Natural killer cell treated with Interleukin-12 subunit alpha and Interleukin-12 subunit beta and Interleukin-15 and Interleukin-18, amount 100 ng/mL, for 72 hours (primary cell): ENCODE measurements around the gene LRRC23. TPM values are rescaled to one million over a fixed set of nuclear protein-coding genes. Genes with fewer than 3 reads are reported as not detected.
"Not testable (repeated sequence)": the region's sequence is repeated elsewhere in the genome, so short reads cannot be mapped to it uniquely, and the experiment has no call there.

ENCODE experiments used
- ATAC-seq, 2 donors: fragments of 150-1000 bp; cut with Tn5 transposase in 1 of 2; sonication (Bioruptor Pico), chemical (Tn5 transposase) in 1 of 2; 2 replicates each; pipeline ENCODE4 v1.10.0; 2021
- DNase-seq: peaks from one replicate; pipeline ENCODE4 v3.0.0; 2022; ENCODE audit warnings: low spot score
- H3K27ac Mint-ChIP-seq, 2 donors: 1 replicate in 1 of 2; 2 replicates in 1 of 2; pipeline ENCODE4 v1.8.0; 2022; ENCODE audit warnings: mixed read lengths in 2 of 2, mild to moderate bottlenecking in 1 of 2, moderate library complexity in 1 of 2
- H3K27me3 Mint-ChIP-seq, 2 donors: 1 replicate in 1 of 2; 2 replicates in 1 of 2; pipeline ENCODE4 v1.8.0; 2022; ENCODE audit warnings: mixed read lengths in 2 of 2
- H3K36me3 Mint-ChIP-seq: one replicate; pipeline ENCODE4 v1.8.0; 2022; ENCODE audit warnings: mixed read lengths
- H3K4me1 Mint-ChIP-seq, 2 donors: 1 replicate in 1 of 2; 2 replicates in 1 of 2; pipeline ENCODE4 v1.8.0; 2022; ENCODE audit warnings: low read depth in 2 of 2, mixed read lengths in 2 of 2, mild to moderate bottlenecking in 1 of 2
- H3K4me3 Mint-ChIP-seq: one replicate; pipeline ENCODE4 v1.8.0; 2022; ENCODE audit warnings: mixed read lengths
- H3K9me3 Mint-ChIP-seq: 2 replicates; pipeline ENCODE4 v1.8.0; 2022; ENCODE audit warnings: mixed read lengths
- total RNA-seq, 2 donors: library from RNA; stranded (reverse); gene quantifications; one replicate each; pipeline ENCODE4 v1.2.3, GENCODE V29; 2022

LRRC23 gene
- total RNA-seq, 2 donors from 2014 or later: 3.2 to 7.1 TPM

DNA sequence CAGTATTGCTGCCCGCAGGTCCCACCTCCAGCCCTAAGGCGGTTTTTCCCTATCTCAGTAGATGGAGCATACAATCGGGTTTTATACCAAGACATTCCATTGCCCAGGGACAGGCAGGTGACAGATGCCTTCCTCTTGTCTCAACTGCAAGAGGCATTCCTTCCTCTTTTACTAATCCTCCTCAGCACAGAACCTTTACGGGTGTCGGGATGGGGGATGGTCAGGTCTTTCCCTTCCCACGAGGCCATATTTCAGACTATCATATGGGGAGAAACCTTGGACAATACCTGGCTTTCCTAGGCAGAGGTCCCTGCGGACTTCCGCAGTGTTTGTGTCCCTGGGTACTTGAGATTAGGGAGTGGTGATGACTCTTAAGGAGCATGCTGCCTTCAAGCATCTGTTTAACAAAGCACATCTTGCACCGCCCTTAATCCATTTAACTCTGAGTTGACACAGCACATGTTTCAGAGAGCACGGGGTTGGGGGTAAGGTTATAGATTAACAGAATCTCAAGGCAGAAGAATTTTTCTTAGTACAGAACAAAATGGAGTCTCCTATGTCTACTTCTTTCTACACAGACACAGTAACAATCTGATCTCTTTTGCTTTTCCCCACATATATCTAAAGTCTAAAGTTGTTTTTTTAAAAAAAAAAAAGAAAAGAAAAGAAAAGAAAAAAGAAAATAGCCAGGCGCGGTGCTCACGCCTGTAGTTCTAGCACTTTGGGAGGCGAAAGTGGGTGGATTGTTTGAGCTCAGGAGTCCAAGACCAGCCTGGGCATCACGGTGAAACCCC, 18.2 kb upstream of the LRRC23 start:
- H3K4me3 Mint-ChIP-seq, H3K27ac Mint-ChIP-seq, DNase-seq, H3K9me3 Mint-ChIP-seq, H3K36me3 Mint-ChIP-seq, ATAC-seq, H3K27me3 Mint-ChIP-seq, H3K4me1 Mint-ChIP-seq: not testable (repeated sequence)

DNA sequence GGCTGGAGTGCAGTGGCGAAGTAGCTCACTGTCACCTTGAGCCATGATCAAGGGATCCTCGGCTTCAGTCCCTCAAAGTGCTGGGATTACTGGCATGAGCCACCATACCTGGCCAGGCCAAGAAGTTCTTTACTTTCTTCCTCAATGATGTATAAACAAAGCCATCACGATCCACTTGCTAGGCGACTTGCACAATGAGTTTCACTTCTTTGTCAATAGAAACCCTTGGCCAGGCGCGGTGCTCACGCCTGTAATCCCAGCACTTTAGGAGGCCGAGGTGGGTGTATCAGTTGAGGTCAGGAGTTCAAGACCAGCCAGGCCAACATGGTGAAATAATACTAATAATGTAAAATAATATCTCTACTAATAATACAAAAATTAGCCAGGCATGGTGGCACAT, 17.2 kb upstream of the LRRC23 start:
- no peak for ATAC-seq
- Mint-ChIP-seq H3K4me1 (peaks cover 11 to 12% of the 10 kb centered on the region in 2 donors), H3K27ac (no peak overlapping the region)

DNA sequence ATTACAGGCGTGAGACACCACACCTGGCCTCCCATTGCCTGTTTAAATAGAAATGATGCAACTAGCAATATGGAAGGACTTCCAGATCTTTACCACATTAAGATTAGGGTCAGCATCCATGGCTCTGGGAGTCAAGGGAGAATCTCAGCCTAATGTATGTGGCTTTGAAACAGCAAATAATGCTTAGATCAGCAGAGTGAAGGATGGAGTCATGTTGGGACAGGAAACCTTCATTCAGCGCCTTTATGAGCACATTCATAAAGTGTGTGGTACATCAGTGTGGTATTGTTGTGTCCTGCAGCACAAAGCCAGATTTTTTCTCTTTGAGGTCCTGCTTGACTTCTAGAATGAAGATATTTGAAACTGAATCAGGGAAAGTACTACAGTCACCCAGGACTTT, 16.3 kb upstream of the LRRC23 start:
- Mint-ChIP-seq H3K36me3 (peaks cover 8% of the 10 kb centered on the region), H3K9me3 (no peaks in the 10 kb centered on the region), H3K27me3 (no peaks in the 10 kb centered on the region), H3K27ac (no peak overlapping the region), H3K4me1 (peaks cover 11 to 12% of the 10 kb centered on the region in 2 donors), H3K4me3 (no peak overlapping the region)
- ATAC-seq (no peak), DNase-seq (peak; percentile 47)

More for the DNA sequence above, 17.2 kb upstream of the LRRC23 start:
- Mint-ChIP-seq H3K4me3 (no peak overlapping the region), H3K27me3 (no peaks in the 10 kb centered on the region), H3K9me3 (no peaks in the 10 kb centered on the region), H3K36me3 (peaks cover 8% of the 10 kb centered on the region)
- DNase-seq: peak; percentile 23

DNA sequence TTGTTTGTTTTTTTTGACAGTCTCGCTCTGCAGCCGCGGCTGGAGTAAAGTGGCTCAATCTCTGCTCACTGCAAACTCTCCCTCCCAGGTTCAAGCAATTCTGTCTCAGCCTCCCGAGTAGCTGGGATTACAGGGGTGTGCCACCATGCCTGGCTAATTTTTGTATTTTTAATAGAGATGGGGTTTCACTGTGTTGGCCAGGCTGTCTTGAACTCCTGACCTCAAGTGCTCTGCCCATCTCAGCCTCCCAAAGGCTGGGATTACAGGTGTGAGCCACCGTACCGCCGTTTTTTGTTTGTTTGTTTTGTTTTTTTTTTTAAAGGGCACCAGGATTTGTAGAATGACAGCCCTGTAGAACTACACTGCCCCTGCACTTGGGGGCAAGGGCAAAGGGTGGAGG, 15.8 kb upstream of the LRRC23 start:
- DNase-seq: peak; percentile 49
- ATAC-seq, H3K27me3 Mint-ChIP-seq, H3K9me3 Mint-ChIP-seq, H3K27ac Mint-ChIP-seq, H3K4me3 Mint-ChIP-seq, H3K36me3 Mint-ChIP-seq: not testable (repeated sequence)
- peaks cover 11 to 12% of the 10 kb centered on the region in 2 donors for H3K4me1 Mint-ChIP-seq

DNA sequence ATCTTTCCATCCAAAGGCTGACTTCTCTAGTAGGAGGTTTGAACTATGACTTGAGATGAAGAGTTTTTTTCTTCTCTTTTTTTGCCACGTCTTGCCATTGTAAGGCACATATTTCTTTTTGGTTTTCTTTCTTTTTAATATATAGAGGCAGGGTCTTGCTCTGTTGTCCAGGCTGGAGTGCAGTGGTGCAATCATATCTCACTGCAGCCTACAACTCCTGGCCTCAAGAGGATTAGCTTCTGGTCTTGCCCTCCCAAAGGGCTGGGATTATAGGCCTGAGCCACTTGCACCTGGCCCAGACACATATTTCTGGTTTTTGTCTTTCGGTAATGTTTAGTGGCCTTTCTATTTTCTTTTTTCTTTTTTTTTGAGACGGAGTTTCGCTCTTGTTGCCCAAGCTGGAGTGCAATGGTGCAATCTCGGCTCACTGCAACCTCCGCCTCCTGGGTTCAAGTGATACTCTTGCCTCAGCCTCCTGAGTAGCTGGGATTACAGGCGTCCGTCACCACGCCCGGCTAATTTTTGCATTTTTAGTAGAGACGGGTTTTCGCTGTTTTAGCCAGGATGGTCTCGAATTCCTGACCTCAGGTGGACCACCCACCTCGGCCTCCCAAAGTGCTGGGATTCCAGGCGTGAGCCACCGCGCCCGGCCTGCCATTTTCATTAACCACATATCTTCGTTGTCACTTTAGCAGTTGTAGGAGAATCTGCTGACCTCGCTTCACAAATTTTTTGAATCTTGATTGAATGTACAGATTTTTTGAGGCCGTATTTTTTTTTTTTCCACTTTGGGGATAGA, 14.6 kb upstream of the LRRC23 start:
- peaks cover 11 to 12% of the 10 kb centered on the region in 2 donors for H3K4me1 Mint-ChIP-seq

DNA sequence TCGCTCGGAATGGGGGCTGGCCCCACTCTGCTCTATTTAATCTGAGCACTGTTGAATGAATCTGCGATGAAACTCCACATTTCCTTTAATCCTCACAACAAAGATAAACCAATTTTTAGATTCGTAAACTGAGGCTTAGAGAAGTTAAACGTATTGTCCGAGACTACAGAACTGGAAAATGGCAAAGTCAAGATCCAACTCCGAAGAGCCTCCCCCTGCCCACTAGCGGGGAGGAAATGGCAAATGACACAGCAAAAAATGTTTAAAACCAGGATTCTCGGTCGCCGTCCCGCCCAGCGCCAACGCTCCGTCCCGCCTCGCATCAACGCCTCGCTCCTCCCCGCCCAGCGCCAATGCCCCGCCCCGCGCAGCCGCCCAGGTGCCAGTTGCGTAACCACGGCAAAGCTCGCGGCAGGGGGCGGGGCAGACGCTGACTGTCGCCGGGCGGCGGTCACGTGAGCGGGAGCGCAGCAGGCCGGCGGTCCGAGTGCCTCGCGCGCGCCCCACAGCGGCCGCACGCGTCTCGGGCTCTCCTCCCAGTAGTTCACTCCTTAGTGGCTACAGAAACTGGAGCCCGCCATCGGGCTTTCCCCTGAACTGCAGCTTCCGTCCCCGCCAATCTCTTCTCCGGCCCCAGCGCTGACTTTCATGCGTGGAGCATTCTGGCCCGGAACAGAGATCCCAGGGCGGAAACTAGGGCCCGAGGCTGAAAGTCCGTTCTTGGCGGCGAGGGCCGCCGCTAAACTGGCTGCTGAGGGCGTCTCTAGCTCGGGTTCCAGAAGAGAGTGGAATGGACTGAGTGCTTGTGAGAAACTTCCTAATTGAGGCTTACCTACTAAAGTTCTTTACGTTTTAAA, 13.6 kb upstream of the LRRC23 start:
- Mint-ChIP-seq H3K4me1 (peaks cover 11 to 12% of the 10 kb centered on the region in 2 donors), H3K36me3 (no peaks in the 10 kb centered on the region), H3K9me3 (no peaks in the 10 kb centered on the region), H3K27ac (peak overlapping the region; percentile 94 to 95), H3K4me3 (peak overlapping the region; percentile 87), H3K27me3 (no peaks in the 10 kb centered on the region)
- DNase-seq (peak; percentile 99), ATAC-seq (peak; percentile 98)

More for the DNA sequence above, 14.6 kb upstream of the LRRC23 start:
- not testable (repeated sequence) for ATAC-seq, H3K27me3 Mint-ChIP-seq, DNase-seq, H3K9me3 Mint-ChIP-seq, H3K36me3 Mint-ChIP-seq
- H3K27ac Mint-ChIP-seq: peak overlapping the region; percentile 94 to 95
- peak overlapping the region; percentile 87 for H3K4me3 Mint-ChIP-seq

DNA sequence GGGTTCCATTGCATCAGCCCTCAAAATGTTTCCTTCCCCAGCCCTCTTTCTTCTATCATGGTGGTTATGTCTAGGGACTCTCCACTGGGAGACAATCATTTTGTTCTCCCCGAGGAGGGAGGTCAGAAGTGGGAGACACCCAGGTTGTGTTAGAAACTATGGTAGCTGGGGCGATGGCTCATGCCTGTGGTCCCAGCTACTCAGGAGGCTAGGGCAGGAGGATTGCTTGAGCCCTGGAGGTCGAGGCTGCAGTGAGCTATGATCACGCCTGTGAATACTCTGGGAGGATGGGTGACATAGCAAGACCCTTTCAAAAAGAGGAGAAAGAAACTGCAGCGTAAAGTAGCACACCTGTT, 13.0 kb upstream of the LRRC23 start:
- Mint-ChIP-seq H3K4me1 (peaks cover 11 to 12% of the 10 kb centered on the region in 2 donors), H3K27me3 (no peaks in the 10 kb centered on the region), H3K27ac (peak overlapping the region; percentile 94 to 95), H3K4me3 (peak overlapping the region; percentile 87), H3K9me3 (no peaks in the 10 kb centered on the region), H3K36me3 (no peaks in the 10 kb centered on the region)
- DNase-seq (no peak), ATAC-seq (peak in 1 of 2 donors; percentile 1)

DNA sequence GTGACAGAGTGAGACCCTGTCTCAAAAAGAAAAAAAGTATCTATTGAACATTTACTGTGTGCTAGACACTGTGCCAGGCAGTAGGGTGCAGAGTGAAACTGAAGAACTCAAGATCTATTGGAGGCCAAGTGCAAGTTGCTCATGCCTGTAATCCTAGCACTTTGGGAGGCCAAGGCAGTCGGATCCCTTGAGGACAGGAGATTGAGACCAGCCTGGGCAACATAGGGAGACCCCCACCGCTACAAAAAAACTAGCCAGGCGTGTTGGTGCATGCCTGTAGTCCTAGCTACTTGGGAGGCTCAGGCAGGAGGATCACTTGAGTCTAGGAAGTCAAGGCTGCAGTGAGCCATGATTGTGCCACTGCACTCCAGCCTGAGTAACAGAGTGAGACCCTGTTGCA, 11.9 kb upstream of the LRRC23 start:
- peak; percentile 16 for DNase-seq
- ATAC-seq, H3K27me3 Mint-ChIP-seq, H3K36me3 Mint-ChIP-seq, H3K9me3 Mint-ChIP-seq: not testable (repeated sequence)
- Mint-ChIP-seq H3K4me1 (peaks cover 11 to 12% of the 10 kb centered on the region in 2 donors), H3K4me3 (peak overlapping the region; percentile 87), H3K27ac (peak overlapping the region; percentile 94 to 95)

DNA sequence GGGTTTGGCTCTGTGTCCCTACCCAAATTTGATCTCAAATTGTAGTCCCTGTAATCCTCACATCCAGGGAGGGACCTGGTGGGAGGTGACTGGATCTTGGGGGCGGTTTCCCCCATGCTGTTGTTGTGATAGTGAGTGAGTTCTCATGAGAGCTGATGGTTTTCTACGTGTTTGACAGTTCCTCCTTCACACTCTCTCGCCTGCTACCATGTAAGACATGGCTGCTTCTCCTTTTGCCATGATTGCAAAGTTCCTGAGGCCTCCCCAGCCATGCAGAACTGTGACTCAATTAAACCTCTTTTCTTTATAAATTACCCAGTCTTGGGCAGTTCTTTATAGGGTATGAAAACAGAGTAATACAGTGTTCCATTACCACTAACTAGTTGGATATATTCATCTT, 10.3 kb upstream of the LRRC23 start:
- Mint-ChIP-seq H3K36me3 (no peaks in the 10 kb centered on the region), H3K9me3 (no peaks in the 10 kb centered on the region), H3K4me1 (peaks cover 11 to 12% of the 10 kb centered on the region in 2 donors), H3K27ac (no peak overlapping the region), H3K4me3 (no peak overlapping the region), H3K27me3 (no peaks in the 10 kb centered on the region)
- ATAC-seq (no peak), DNase-seq (no peak)

DNA sequence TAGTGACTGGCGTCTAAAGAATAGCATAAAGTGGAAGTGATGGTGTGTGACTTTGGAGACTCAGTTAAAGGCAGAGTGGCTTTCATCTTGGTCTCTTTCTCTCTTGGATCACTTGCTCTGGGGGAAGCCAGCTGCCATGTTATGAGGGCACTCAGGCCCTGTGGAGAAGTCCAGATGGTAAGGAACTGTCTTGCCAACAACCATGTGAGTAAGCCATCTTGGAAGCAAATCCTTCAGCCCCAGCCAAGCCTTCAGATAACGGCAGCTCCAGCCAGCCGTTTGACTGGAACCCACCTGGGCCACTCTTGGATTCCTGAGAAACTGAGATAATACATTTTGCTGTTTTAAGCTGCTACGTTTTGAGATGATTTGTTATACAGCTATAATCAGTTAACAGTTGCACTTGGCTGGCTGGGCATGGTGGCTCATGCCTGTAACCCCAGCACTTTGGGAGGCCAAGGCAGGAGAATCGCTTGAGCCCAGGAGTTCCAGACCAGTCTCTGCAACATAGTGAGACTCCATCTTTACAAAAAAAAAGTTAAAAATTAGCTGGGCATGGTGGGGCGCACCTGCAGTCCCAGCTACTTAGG, 7.7 kb upstream of the LRRC23 start:
- H3K27ac Mint-ChIP-seq: no peak overlapping the region
- ATAC-seq: no peak
- H3K4me3 Mint-ChIP-seq: no peak overlapping the region
- DNase-seq: no peak
- H3K27me3 Mint-ChIP-seq: no peaks in the 10 kb centered on the region
- H3K9me3 Mint-ChIP-seq: no peaks in the 10 kb centered on the region
- H3K36me3 Mint-ChIP-seq: no peaks in the 10 kb centered on the region
- no peaks in the 10 kb centered on the region for H3K4me1 Mint-ChIP-seq

DNA sequence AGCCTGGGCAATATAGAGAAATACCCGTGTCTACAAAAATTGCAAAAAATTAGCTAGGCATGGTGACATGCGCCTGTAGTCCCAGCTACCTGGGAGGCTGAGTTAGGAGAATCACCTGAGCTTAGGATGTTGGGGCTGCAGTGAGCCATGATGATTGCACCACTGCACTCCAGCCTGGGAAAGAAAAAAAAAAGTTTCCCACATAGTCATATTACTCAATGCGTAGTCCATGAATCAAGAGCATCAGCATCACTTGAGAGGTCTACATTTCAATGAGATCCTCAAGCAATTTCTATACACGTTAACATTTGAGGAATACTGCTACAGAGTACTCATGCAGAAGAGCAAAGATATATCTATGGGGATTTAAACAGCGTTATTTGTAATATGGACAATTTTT, 5.2 kb upstream of the LRRC23 start:
- H3K9me3 Mint-ChIP-seq: no peaks in the 10 kb centered on the region
- no peak overlapping the region for H3K27ac Mint-ChIP-seq
- no peaks in the 10 kb centered on the region for H3K4me1 Mint-ChIP-seq
- no peaks in the 10 kb centered on the region for H3K36me3 Mint-ChIP-seq
- H3K27me3 Mint-ChIP-seq: no peaks in the 10 kb centered on the region
- no peak for DNase-seq
- ATAC-seq: no peak
- H3K4me3 Mint-ChIP-seq: no peak overlapping the region

DNA sequence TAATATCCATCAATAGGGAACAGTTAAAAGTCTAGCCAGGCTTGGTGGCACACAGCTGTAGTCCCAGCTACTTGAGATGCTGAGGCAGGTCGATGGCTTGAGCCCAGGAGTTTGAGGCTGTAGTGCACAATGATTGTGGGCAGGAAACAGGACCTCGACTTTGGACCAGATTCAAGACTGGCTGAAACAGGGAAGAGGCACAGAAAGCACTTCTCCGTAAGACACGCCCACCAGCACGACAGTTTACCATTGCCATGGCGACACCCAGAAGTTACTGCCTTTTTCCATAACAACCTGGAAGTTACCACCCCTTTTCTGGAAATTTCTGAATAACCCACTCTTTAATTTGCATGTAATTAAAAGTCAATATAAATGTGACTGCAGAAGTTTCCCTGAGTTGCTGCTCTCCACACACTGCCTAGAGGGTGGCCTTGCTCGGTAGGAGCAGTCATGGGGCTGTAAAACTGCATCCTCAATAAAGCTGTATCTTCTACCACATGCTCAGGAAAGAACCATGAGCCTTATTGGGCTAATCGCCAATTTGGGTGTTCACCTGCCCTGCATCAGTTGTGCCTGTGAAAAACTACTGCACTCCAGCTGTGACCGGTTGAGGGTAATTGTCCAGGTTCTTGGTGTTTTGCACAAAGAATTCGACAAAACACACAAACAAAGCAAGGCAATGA, 4.6 kb upstream of the LRRC23 start:
- H3K27ac Mint-ChIP-seq: no peak overlapping the region

DNA sequence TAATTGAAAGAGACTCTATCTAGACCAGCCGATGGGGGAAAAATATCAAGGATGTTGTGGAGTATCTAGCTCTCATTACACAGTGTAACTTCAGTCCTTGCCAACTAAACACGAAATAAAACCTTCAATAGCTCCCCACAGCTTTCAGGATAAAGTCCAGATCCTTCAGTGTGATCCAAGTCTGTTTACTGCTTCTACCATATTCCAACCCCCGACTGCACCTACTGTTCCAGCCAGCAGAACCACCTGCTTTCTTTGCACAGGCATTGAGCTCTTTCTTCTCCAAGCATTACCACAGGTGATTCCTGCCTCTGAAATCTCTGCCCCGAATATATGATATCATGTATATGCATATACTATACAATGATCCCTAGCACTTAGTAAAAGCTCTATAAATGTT, 2.2 kb upstream of the LRRC23 start:
- ATAC-seq: no peak
- Mint-ChIP-seq H3K27me3 (no peaks in the 10 kb centered on the region), H3K9me3 (no peaks in the 10 kb centered on the region), H3K4me3 (no peak overlapping the region), H3K4me1 (no peaks in the 10 kb centered on the region), H3K36me3 (no peaks in the 10 kb centered on the region), H3K27ac (no peak overlapping the region)
- DNase-seq: no peak

More for the DNA sequence above, 4.6 kb upstream of the LRRC23 start:
- ATAC-seq: no peak
- Mint-ChIP-seq H3K4me3 (no peak overlapping the region), H3K9me3 (no peaks in the 10 kb centered on the region), H3K4me1 (no peaks in the 10 kb centered on the region), H3K27me3 (no peaks in the 10 kb centered on the region), H3K36me3 (no peaks in the 10 kb centered on the region)
- no peak for DNase-seq
